Psoas muscle (tissue), 8 donors: ENCODE data around the gene MOSPD3. TPM values are rescaled to one million over a fixed set of nuclear protein-coding genes. Genes with fewer than 3 reads are reported as not detected.

ENCODE experiments used
- ATAC-seq, 4 donors: fragments of 200-7000 bp; cut with Tn5 transposase; one replicate each; pipeline ENCODE4 v1.9.1; 2020; ENCODE audit warnings: moderate library complexity in 3 of 4, mild to moderate bottlenecking in 2 of 4
- DNase-seq, 2 donors: peaks; one replicate each; pipeline ENCODE4 v3.0.0-alpha.2; 2020
- H3K27ac ChIP-seq: fragments of 200-600 bp; one replicate; pipeline ENCODE4 v1.8.0; 2022
- H3K27me3 ChIP-seq, 3 donors: fragments of 200-600 bp in 1 of 3; one replicate each; pipeline versions ENCODE4 v1.6.1 to v1.8.0; 2013 to 2022; ENCODE audit warnings: low read length in 2 of 3, mild to moderate bottlenecking in 2 of 3, moderate library complexity in 1 of 3; ENCODE audit not compliant: insufficient read depth in 3 of 3
- H3K36me3 ChIP-seq, 2 donors: fragments of 200-600 bp in 1 of 2; one replicate each; pipeline versions ENCODE4 v1.6.1 to v1.8.0; 2013 to 2022; ENCODE audit warnings: low read depth in 1 of 2, mild to moderate bottlenecking in 1 of 2, moderate library complexity in 1 of 2; ENCODE audit not compliant: insufficient read depth in 1 of 2
- H3K4me1 ChIP-seq: fragments of 200-600 bp; one replicate; pipeline ENCODE4 v1.8.0; 2022
- H3K4me3 ChIP-seq: fragments of 200-600 bp; one replicate; pipeline ENCODE4 v1.8.0; 2022; ENCODE audit warnings: mild to moderate bottlenecking
- H3K9me3 ChIP-seq: fragments of 200-600 bp; one replicate; pipeline ENCODE4 v1.8.0; 2022
- WGBS, 3 donors: extraction: QIAGEN DNeasy Blood & Tissue Kit; methylation state at CpG; one replicate each; pipeline versions ENCODE4 v1.1.6 to v1.1.7; 2013; 5-methylcytosine and 5-hydroxymethylcytosine counted together
- intact Hi-C, 2 donors: fragments of 100-400 bp; cut with DNase I; formaldehyde crosslinking; loops; one replicate each; pipeline versions ENCODE4 v1.11.0 to v1.14.2; 2022
- polyA plus RNA-seq, 3 donors: library from polyadenylated mRNA; stranded (reverse); fragments of 200-250 nt; gene quantifications; one replicate each; pipeline ENCODE4 v1.2.3, GENCODE V29; 2013
- total RNA-seq, 4 donors: library from RNA; stranded (reverse); fragmentation: NEBNext Ultra II Directional in 2 of 4; extraction: Animal tissue kit (Norgen Biotek cat#: 25700) in 2 of 4; gene quantifications; one replicate each; pipeline versions ENCODE4 v1.2.1 to v1.2.4, GENCODE V29; 2021 to 2023
- TF ChIP-seq, protein P1 (sequence below): fragments of 200-600 bp; IDR thresholded peaks from one replicate; pipeline ENCODE4 v1.8.0; 2022; ENCODE audit warnings: antibody characterized with exemption
- donor health status: healthy with polysubstance abuse.
- donor health status: DM: no; HTN: no; CAD: no; lungs with moderate emphysema.
- donor health status: Bipolar disorder and iron deficiency.
- donor health status: healthy.
- donor health status: DM: yes; HTN: yes; CAD: no.
- donor health status: DM: no; HTN: no; CAD: no.
- donor health status: DM: no; HTN: no; CAD: no.
- donor health status: DM: yes; HTN: yes; CAD: no.

Gene MOSPD3
- total and polyA plus RNA-seq, 7 donors, result 6.2 to 11.3 (median 7.0) TPM

- Histone ChIP-seq H3K27me3 (no peaks in the 10 kb centered on the region), H3K27ac (no peak overlapping the region), H3K4me1 (peaks cover 3% of the 10 kb centered on the region), H3K36me3 (peaks cover 0 to 2% of the 10 kb centered on the region in 2 donors), H3K4me3 (no peak overlapping the region), H3K9me3 (no peaks in the 10 kb centered on the region)
- 93 to 95% (median 95%) methylated on average over 5 of the region's 5 CpGs for WGBS, 3 donors
- DNase-seq (no peak), ATAC-seq (no peak)
- TF ChIP-seq, protein P1, sequence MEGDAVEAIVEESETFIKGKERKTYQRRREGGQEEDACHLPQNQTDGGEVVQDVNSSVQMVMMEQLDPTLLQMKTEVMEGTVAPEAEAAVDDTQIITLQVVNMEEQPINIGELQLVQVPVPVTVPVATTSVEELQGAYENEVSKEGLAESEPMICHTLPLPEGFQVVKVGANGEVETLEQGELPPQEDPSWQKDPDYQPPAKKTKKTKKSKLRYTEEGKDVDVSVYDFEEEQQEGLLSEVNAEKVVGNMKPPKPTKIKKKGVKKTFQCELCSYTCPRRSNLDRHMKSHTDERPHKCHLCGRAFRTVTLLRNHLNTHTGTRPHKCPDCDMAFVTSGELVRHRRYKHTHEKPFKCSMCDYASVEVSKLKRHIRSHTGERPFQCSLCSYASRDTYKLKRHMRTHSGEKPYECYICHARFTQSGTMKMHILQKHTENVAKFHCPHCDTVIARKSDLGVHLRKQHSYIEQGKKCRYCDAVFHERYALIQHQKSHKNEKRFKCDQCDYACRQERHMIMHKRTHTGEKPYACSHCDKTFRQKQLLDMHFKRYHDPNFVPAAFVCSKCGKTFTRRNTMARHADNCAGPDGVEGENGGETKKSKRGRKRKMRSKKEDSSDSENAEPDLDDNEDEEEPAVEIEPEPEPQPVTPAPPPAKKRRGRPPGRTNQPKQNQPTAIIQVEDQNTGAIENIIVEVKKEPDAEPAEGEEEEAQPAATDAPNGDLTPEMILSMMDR, result no peak
- intact Hi-C loops, result loop anchor here (5.0 kb wide), 2 partner anchors 62 to 82 kb away; partner anchors contain the start of genes GNB2 (in 2 of the 2) and GIGYF1 (in 1 of the 2)
Measured at GRCh38 chr7:100609958-100610357, 2.4 kb upstream of the MOSPD3 start.

- Histone ChIP-seq H3K4me1 (no peaks in the 10 kb centered on the region), H3K36me3 (peaks cover 0 to 9% of the 10 kb centered on the region in 2 donors), H3K9me3 (no peaks in the 10 kb centered on the region), H3K27me3 (no peaks in the 10 kb centered on the region), H3K4me3 (peak overlapping the region; percentile 88), H3K27ac (peak overlapping the region; percentile 99)
- no peak for ATAC-seq
- intact Hi-C loops, result loop anchor here (1.0 to 5.0 kb wide), 2 partner anchors 27 to 59 kb away; partner anchors contain the start of genes GNB2 (in 2 of the 2), FBXO24 (in 1 of the 2) and LRCH4 (in 1 of the 2)
- no peak for DNase-seq
- 2 to 4% (median 4%) methylated on average over 22 to 29 of the region's 29 CpGs for WGBS, 3 donors
- TF ChIP-seq, protein P1, result no peak
Measured at GRCh38 chr7:100612730-100613390, 520 bp downstream of the MOSPD3 start.

DNA sequence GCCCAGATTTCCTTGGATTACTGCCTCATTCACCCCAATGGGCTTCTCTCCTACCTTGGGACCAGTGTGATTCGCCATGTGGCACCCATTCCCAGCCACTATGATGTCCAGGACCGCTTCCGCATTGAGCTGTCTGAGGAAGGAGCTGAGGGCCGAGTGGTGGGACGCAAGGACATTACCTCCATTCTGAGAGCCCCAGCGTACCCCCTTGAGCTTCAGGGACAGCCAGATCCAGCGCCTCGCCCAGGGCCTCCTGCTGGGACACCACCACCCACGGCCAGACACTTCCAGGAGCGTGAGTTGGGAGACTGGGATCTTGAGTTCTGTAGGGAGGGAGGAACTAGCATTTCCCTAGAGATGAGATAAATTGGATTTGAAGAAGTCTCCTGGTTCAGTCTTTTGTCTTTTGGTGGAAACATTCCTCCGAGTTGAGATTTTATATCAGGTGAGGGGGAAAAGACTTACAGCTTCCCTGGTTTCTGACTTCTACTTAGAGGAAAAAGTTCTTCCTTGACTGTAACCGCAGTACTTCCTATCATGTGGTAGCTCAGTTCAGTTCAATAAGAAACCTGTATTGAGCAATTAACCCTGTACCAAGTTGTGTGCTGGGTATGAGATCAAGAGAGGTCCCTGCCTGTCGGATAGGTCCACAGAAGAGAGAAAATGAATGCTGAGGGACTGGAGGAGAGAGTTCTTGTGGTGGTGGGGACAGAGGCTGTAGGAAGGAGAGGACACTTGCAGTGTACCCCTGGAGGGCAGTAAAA is 1.3 kb downstream of the MOSPD3 start:
- Histone ChIP-seq H3K36me3 (peaks cover 0 to 9% of the 10 kb centered on the region in 2 donors), H3K9me3 (no peaks in the 10 kb centered on the region), H3K27me3 (no peaks in the 10 kb centered on the region), H3K4me3 (peak overlapping the region; percentile 88), H3K27ac (no peak overlapping the region), H3K4me1 (no peaks in the 10 kb centered on the region)
- TF ChIP-seq, protein P1, result no peak
- DNase-seq (no peak), ATAC-seq (no peak)
- intact Hi-C loops, result loop anchor here (5.0 kb wide), 1 partner anchor 59 kb away; the partner anchor contains the start of gene GNB2 (in 2 of the 2)
- WGBS, 3 donors, result 87 to 93% (median 88%) methylated on average over 13 of the region's 13 CpGs

GRCh38 chr7:100614308-100614861 is 2.0 kb downstream of the MOSPD3 start:
- H3K27me3 ChIP-seq, result no peaks in the 10 kb centered on the region
- DNase-seq, result no peak
- TF ChIP-seq, protein P1, result no peak
- peaks cover 0 to 9% of the 10 kb centered on the region in 2 donors for H3K36me3 ChIP-seq
- no peak overlapping the region for H3K4me3 ChIP-seq
- H3K9me3 ChIP-seq, result no peaks in the 10 kb centered on the region
- no peak for ATAC-seq
- intact Hi-C loops, result loop anchor here (5.0 kb wide), 1 partner anchor 58 kb away; the partner anchor contains the start of gene GNB2 (in 2 of the 2)
- no peaks in the 10 kb centered on the region for H3K4me1 ChIP-seq
- 79 to 97% (median 79%) methylated on average over 6 of the region's 6 CpGs for WGBS, 3 donors
- no peak overlapping the region for H3K27ac ChIP-seq
